ENCODE results near the gene RPL31.

Gene RPL31

GRCh38 chr2:100975521-100975785 is 26.6 kb upstream of the RPL31 start:
- Histone ChIP-seq H3K9ac (no peak overlapping the region), H3K27me3 (ENCODE audit: insufficient read depth, low read depth) (no peaks in the 10 kb centered on the region), H3K4me3 (IDR thresholded peaks at IDR 0.05; ENCODE audit: insufficient read depth, low read depth, low read length) (no peak overlapping the region), H3K79me2 (ENCODE audit: insufficient read depth, low read depth) (no peaks in the 10 kb centered on the region), H3K27ac (no peak overlapping the region), H2AFZ (ENCODE audit: low read depth) (no peak overlapping the region), H3K36me3 (ENCODE audit: insufficient read depth) (no peaks in the 10 kb centered on the region), H3K4me2 (no peak overlapping the region), H3K4me1 (ENCODE audit: low read depth, poor library complexity, severe bottlenecking) (no peaks in the 10 kb centered on the region), H4K20me1 (ENCODE audit: insufficient read depth) (no peaks in the 10 kb centered on the region)
- TF ChIP-seq CTCF (conservative IDR thresholded peaks at IDR 0.05; ENCODE audit: low read depth, low read length): no peak

- Histone ChIP-seq H3K4me2 (no peak overlapping the region), H3K4me1 (ENCODE audit: low read depth, poor library complexity, severe bottlenecking) (no peaks in the 10 kb centered on the region), H3K4me3 (IDR thresholded peaks at IDR 0.05; ENCODE audit: insufficient read depth, low read depth, low read length) (no peak overlapping the region), H3K9ac (no peak overlapping the region), H3K27ac (no peak overlapping the region), H3K27me3 (ENCODE audit: insufficient read depth, low read depth) (no peaks in the 10 kb centered on the region), H3K36me3 (ENCODE audit: insufficient read depth) (no peaks in the 10 kb centered on the region), H3K79me2 (ENCODE audit: insufficient read depth, low read depth) (no peaks in the 10 kb centered on the region), H4K20me1 (ENCODE audit: insufficient read depth) (no peaks in the 10 kb centered on the region), H2AFZ (ENCODE audit: low read depth) (no peak overlapping the region)
- no peak for TF ChIP-seq CTCF (conservative IDR thresholded peaks at IDR 0.05; ENCODE audit: low read depth, low read length)
Observed at GRCh38 chr2:100976061-100976460, 26.0 kb upstream of the RPL31 start.

- Histone ChIP-seq H2AFZ (ENCODE audit: low read depth) (no peak overlapping the region), H3K4me2 (no peak overlapping the region), H3K27ac (no peak overlapping the region), H3K4me3 (IDR thresholded peaks at IDR 0.05; ENCODE audit: insufficient read depth, low read depth, low read length) (no peak overlapping the region), H3K79me2 (ENCODE audit: insufficient read depth, low read depth) (no peaks in the 10 kb centered on the region), H3K36me3 (ENCODE audit: insufficient read depth) (no peaks in the 10 kb centered on the region), H3K27me3 (ENCODE audit: insufficient read depth, low read depth) (no peaks in the 10 kb centered on the region), H3K9ac (no peak overlapping the region), H3K4me1 (ENCODE audit: low read depth, poor library complexity, severe bottlenecking) (no peaks in the 10 kb centered on the region), H4K20me1 (ENCODE audit: insufficient read depth) (no peaks in the 10 kb centered on the region)
- no peak for TF ChIP-seq CTCF (conservative IDR thresholded peaks at IDR 0.05; ENCODE audit: low read depth, low read length)
Observed at GRCh38 chr2:100976645-100977391, 25.3 kb upstream of the RPL31 start.

- Histone ChIP-seq H3K27me3 (ENCODE audit: insufficient read depth, low read depth) (no peaks in the 10 kb centered on the region), H3K27ac (no peak overlapping the region), H3K9ac (no peak overlapping the region), H3K4me2 (no peak overlapping the region), H3K36me3 (ENCODE audit: insufficient read depth) (no peaks in the 10 kb centered on the region), H3K4me3 (IDR thresholded peaks at IDR 0.05; ENCODE audit: insufficient read depth, low read depth, low read length) (no peak overlapping the region), H3K4me1 (ENCODE audit: low read depth, poor library complexity, severe bottlenecking) (no peaks in the 10 kb centered on the region), H2AFZ (ENCODE audit: low read depth) (no peak overlapping the region), H3K79me2 (ENCODE audit: insufficient read depth, low read depth) (no peaks in the 10 kb centered on the region), H4K20me1 (ENCODE audit: insufficient read depth) (no peaks in the 10 kb centered on the region)
- no peak for TF ChIP-seq CTCF (conservative IDR thresholded peaks at IDR 0.05; ENCODE audit: low read depth, low read length)
Observed at GRCh38 chr2:100977511-100977910, 24.6 kb upstream of the RPL31 start.

Measured in KMS-11 (cell line).